GDM1 (cell line): ENCODE measurements around the gene CMTM5.
"Not testable (repeated sequence)": the region's sequence is repeated elsewhere in the genome, so short reads cannot be mapped to it uniquely, and the experiment has no call there.

Source experiments
- DNase-seq: peaks from one replicate; lab custom pipeline; 2025; lab: John Stamatoyannopoulos, UW

CMTM5 gene

GRCh38 chr14:23399136-23399535 lies 22.3 kb downstream of the CMTM5 start:
- no peak for DNase-seq

DNA sequence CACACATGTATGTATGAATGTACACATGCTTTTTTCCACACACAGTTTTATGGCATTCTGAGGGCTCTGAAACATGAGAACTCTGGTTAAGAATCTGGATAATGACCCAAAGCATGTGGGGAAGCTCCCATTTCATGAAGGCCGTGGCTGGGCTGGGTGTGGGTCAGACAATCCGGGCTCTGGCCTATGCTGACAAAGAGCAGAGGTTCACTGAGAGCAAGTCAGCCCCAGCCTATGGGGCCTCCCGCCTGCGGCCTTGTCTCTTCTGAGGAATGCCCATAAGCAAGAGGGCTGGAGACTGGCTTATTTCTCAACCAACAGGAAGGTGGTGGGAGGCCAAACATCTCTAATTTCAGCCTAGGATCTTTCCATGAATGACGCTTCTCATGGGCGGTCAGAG lies 22.7 kb downstream of the CMTM5 start:
- DNase-seq: no peak

DNA sequence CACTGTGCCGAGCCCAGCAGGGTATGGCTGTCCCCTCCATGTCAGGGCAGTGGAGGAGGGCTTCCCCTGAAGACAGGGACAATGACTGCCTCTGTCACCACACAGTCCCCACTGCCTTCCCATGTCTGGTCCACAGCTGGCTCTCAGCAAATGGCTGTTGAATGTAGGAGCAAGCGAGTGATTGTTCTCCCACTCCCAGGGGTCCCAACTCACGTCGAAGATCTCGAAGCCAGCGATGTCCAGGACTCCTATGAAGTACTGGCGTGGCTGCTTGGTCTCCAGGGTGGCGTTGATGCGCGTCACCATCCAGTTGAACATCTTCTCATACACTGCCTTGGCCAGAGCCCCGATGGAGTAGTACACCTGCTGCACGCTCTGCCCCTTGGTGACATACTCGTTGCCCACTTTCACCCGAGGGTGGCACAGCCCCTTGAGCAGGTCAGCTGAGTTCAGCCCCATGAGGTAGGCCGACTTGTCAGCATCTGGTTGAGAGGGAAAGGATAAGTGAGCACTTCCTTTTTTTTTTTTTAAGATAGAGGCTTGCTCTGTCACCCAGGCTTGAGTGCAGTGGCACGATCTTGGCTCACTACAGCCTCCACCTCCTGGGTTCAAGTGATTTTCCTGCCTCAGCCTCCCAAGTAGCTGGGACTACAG lies 23.8 kb downstream of the CMTM5 start:
- DNase-seq: not testable (repeated sequence)

DNA sequence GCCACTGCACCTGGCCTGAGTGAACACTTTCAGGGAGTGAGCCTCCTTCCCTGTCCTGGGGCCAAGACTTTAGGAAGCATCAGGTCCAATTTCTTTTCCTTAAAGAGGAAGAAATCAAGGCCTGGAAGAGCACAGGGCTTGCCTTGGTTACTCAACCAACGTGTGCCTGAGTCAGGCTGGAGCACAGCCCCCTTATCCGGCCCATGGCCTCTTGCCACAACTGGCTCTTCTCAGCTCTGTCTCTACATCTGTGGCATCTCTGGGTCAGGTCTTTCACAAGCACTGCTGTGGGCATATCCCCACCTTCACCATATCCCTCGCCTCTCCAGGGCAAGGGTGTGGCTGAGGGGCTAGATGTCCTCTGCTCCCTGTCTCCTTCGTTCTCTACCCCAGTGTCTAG lies 24.4 kb downstream of the CMTM5 start:
- DNase-seq: no peak

GRCh38 chr14:23402296-23403138 lies 25.7 kb downstream of the CMTM5 start:
- no peak for DNase-seq

DNA sequence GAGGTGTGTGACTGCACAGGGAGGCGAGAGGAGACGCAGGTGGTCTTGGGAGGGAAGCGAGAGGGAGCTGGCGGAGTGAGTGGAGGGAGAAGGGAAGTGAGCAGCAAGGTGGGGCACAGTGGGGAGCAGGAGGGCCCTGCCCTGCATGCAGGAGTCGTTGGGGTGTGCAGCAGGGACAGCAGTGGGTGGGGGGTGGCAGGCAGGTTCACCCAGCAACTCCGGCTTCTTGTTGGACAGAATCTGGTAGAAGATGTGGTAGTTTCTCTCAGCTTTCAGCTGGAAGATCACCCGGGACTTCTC lies 26.2 kb downstream of the CMTM5 start:
- DNase-seq: no peak

- no peak for DNase-seq
Observed at GRCh38 chr14:23403908-23404307, 27.1 kb downstream of the CMTM5 start.

GRCh38 chr14:23404331-23404900 lies 27.6 kb downstream of the CMTM5 start:
- DNase-seq: no peak

- no peak for DNase-seq
Observed at GRCh38 chr14:23405096-23405495, 28.2 kb downstream of the CMTM5 start.

DNA sequence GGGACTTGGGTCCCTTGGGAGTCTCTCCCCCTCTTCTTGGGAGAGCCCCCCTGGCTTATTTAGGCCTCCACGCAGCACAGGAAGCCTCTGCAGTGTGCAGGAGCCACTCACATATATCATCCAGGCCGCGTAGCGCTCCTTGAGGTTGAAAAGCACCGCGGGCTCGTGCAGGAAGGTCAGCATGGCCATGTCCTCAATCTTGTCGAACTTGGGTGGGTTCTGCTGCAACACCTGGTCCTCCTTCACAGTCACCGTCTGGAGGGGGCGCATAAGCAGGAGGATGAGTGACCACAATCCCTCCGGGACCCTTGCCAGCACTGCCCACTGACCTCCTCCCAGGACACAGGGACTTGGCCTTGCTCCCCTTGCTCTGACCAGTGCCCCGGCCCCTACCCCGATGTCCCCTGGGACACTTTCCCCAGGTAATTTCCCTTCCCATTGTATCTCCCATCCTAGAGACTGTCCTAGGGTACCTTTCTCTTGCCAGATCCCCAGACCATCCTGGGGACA lies 28.7 kb downstream of the CMTM5 start:
- DNase-seq: no peak

DNA sequence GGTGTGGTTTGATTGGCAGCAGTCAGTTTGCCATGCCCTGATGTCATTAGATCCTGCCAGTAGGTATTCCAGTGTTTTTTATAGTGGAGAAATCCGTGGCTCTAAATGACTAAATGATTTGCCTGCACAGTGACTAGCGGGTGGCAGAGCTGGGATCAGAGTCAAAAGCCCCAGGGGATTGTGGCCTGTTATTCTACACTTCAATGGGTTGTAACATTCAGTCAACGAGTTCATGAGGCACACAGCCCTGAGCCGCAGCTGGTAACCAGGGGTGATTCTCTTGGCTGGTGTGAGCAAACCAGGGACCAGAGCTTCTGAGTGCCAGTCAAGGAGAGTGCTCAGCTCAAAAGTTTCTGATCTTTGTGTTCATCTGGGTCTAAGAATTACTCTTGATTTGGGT lies 29.4 kb downstream of the CMTM5 start:
- DNase-seq: no peak

DNA sequence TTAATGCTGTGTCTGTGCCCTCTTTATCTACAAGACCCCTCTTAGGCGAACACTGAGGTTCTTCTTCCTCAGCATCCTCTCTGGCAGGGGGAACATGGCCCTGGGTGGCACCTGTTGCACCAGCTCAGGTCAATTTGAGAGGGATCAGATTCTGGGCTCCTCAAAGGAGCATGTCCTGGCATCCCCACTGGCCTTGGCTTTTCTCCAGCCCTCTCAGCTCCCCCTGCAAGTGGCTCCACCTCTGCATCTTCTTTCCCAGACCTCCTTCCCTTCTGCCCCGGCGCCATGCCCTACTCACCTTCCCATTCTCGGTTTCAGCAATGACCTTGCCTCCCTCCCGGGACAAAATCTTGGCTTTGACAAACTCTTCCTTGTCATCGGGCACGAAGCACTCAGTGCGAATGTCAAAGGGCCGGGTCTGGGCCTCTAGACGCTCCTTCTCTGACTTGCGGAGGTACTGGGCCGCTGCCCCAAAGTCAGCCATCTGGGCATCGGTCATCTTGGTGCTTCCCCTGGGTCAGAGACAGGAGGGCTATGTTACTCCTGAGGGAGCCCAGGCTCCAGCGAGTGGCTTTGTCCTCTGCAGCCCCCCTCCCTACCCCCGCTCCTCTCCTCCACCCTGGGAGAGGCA lies 30.0 kb downstream of the CMTM5 start:
- DNase-seq: no peak

DNA sequence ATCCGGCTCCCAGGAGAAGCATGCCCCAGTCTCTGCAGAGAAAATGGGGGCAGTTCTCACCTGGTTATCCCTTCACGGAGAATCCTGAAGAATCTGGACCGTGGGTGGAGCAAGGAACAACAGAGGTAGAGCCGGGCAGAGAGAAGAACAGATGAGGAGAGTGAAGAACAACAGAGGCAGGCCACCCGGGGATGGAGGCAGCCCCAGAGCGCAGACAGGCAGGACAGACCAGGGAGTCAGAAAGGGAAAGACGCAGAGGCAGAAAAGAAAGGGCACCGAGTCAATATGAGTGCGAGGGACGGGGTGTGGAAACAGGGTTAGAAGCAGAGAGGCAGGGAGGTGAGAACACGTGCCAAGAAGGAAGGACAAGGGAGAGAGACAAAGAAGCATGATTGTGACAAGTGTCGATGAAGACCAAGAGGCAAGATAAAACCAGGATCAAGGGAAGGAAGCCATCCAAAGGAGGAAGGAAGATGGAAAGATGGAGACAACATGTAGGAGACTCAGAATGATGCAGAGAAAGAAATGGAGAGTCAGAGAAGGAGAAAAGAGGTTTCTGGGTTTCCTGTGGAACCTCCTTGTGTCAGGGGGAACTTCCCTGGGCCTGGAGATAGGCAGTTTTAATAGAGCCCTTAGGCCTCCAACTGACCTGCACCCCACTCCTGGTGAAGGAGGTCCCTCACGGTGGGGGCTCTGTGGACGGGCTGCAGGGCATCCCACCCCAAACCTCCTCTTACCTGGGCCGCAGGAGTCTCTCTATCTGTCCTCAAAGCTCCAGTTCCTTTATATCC lies 30.9 kb downstream of the CMTM5 start, which contains the start of gene MYH6:
Gene MYH6, minus strand, starts transcription at position 758 of the 791 bp plus-strand sequence. CDS start 1,050 bp downstream, outside the sequence.
- DNase-seq: no peak

DNA sequence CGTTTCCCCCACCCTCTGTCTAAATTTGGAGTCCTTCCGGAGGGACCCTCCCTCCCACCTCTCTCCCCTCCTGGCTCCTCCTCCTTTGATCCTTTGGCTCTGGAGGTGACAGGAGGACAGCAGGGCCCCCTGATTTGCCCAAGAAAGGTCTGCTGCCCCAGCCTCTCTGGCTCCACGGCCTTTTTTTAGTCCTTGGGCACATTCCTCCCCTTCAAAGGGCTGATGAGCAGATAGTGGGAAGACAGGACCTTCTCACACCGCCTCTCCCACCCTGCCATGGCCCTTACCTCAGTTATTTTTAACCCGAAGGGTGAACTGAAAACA lies 31.4 kb downstream of the CMTM5 start:
- DNase-seq: no peak

- no peak for DNase-seq
Observed at GRCh38 chr14:23409475-23409874, 32.6 kb downstream of the CMTM5 start.

- no peak for DNase-seq
Observed at GRCh38 chr14:23409966-23410635, 33.3 kb downstream of the CMTM5 start.

DNA sequence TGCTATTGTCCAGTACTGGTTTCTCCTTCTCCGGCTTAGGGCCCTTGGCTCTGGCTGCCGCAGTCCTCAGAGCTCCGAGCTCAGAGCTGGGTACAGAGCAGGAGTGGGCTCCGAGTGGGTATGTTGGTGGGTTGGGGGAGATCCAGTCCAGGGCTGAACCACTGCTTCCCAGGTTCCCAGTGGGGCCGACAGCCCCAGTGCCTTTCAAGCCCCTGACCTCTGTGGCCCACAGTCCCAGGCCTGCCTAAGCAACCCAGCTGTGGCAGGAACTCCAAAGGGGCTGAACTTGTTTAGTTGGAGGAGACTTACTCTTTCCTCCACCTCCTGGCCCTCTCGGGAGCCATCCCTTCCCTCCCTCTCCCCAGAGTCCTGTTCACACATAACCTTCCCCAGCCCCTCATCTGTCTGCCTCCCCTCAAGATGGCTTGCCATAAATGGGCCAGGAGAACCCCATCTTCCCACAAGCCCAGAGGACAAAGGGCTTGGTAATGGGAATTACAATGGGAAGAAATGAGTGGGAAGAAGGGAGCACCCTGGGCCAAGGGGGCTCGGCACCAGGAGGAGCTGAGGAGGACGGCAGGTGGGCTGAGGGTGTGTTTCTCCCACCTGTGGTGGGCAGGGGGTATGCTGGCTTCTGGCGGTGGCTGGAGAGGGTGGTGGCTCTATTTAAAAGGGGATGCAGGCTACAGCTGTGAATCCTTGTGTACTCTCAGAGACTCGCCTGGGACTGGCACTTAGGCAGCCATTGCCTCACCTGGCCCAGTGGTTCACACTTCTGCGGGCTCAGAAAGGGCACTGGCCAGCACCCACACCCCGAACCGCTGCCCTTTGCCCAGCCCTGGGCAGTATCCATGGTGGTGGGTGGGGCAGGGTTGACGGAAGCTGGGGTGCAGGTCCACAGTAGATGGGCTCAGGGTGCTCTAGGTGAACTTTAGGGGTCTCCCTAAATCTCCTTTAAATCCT lies 35.0 kb downstream of the CMTM5 start:
- DNase-seq: no peak

- no peak for DNase-seq
Observed at GRCh38 chr14:23413681-23414080, 36.8 kb downstream of the CMTM5 start.

- DNase-seq: no peak
Observed at GRCh38 chr14:23414254-23414653, 37.4 kb downstream of the CMTM5 start.
